ENCODE results near the gene LRRC56. TPM values are rescaled to one million over a fixed set of nuclear protein-coding genes. Genes with fewer than 3 reads are reported as not detected.
A peak's percentile ranks its signal among the peaks of the same experiment; 100 is the strongest.
"Not testable (repeated sequence)": the region's sequence is repeated elsewhere in the genome, so short reads cannot be mapped to it uniquely, and the experiment has no call there.

Gene LRRC56
- total RNA-seq, 4 donors from 2014 or later = 0.13 to 0.69 (median 0.20) TPM; not detected in 1

- TF ChIP-seq CTCF (IDR thresholded peaks at IDR 0.05) = no peak
- no peak for TF ChIP-seq POLR2AphosphoS5 (IDR thresholded peaks at IDR 0.05)
- no peak for TF ChIP-seq POLR2A (IDR thresholded peaks at IDR 0.05)
- TF ChIP-seq EP300 (IDR thresholded peaks at IDR 0.05) = no peak
- peaks cover 0 to 16% (median 3%) of the 10 kb centered on the region in 3 donors for H3K4me1 ChIP-seq
- 85 to 95% methylated on average over 7 to 10 of the region's 29 CpGs for WGBS, 2 donors (ENCODE audit: low coverage in 1 of 2)
- ATAC-seq = no peak
- no peak overlapping the region for H3K27ac ChIP-seq
- H3K36me3 ChIP-seq = peaks cover 0 to 62% of the 10 kb centered on the region in 2 donors
- no peak overlapping the region for H3K4me3 ChIP-seq
- peaks cover 0 to 9% (median 0%) of the 10 kb centered on the region in 3 donors for H3K9me3 ChIP-seq
- H3K27me3 ChIP-seq = no peaks in the 10 kb centered on the region
Observed at GRCh38 chr11:512761-513595, 24.3 kb upstream of the LRRC56 start.

- 80% methylated on average over 1 to 7 of the region's 10 CpGs for WGBS, 2 donors (ENCODE audit: low coverage in 1 of 2)
Observed at GRCh38 chr11:514606-515005, 22.7 kb upstream of the LRRC56 start.

GRCh38 chr11:515131-515530 lies 22.2 kb upstream of the LRRC56 start:
- Histone ChIP-seq H3K36me3 (peaks cover 0 to 47% of the 10 kb centered on the region in 2 donors), H3K27me3 (no peaks in the 10 kb centered on the region), H3K4me1 (peaks cover 0 to 12% (median 0%) of the 10 kb centered on the region in 3 donors), H3K27ac (no peak overlapping the region), H3K4me3 (no peak overlapping the region), H3K9me3 (peaks cover 0 to 9% (median 0%) of the 10 kb centered on the region in 3 donors)
- TF ChIP-seq CTCF (IDR thresholded peaks at IDR 0.05) (no peak), EP300 (IDR thresholded peaks at IDR 0.05) (no peak), POLR2A (IDR thresholded peaks at IDR 0.05) (no peak), POLR2AphosphoS5 (IDR thresholded peaks at IDR 0.05) (no peak)
- ATAC-seq = no peak
- WGBS, 2 donors (ENCODE audit: low coverage in 1 of 2) = 71% methylated on average over 1 of the region's 6 CpGs; no CpG with 5 or more reads in 1 of the 2 donors

More at GRCh38 chr11:514606-515005, 22.7 kb upstream of the LRRC56 start:
- Histone ChIP-seq H3K27me3 (no peaks in the 10 kb centered on the region), H3K27ac (no peak overlapping the region), H3K9me3 (peaks cover 0 to 9% (median 0%) of the 10 kb centered on the region in 3 donors), H3K36me3 (peaks cover 0 to 52% of the 10 kb centered on the region in 2 donors), H3K4me1 (peaks cover 0 to 12% (median 0%) of the 10 kb centered on the region in 3 donors), H3K4me3 (no peak overlapping the region)
- ATAC-seq = no peak
- TF ChIP-seq POLR2AphosphoS5 (IDR thresholded peaks at IDR 0.05) (no peak), CTCF (IDR thresholded peaks at IDR 0.05) (no peak), POLR2A (IDR thresholded peaks at IDR 0.05) (no peak), EP300 (IDR thresholded peaks at IDR 0.05) (no peak)

GRCh38 chr11:516400-516799 lies 20.9 kb upstream of the LRRC56 start:
- peaks cover 0 to 9% (median 0%) of the 10 kb centered on the region in 3 donors for H3K9me3 ChIP-seq
- no peak for ATAC-seq
- peaks cover 0 to 35% of the 10 kb centered on the region in 2 donors for H3K36me3 ChIP-seq
- TF ChIP-seq POLR2A (IDR thresholded peaks at IDR 0.05) (no peak), EP300 (IDR thresholded peaks at IDR 0.05) (no peak), CTCF (IDR thresholded peaks at IDR 0.05) (no peak), POLR2AphosphoS5 (IDR thresholded peaks at IDR 0.05) (no peak)
- peaks cover 0 to 12% (median 0%) of the 10 kb centered on the region in 3 donors for H3K4me1 ChIP-seq
- no peak overlapping the region for H3K4me3 ChIP-seq
- H3K27me3 ChIP-seq = no peaks in the 10 kb centered on the region
- no peak overlapping the region for H3K27ac ChIP-seq
- WGBS, 2 donors (ENCODE audit: low coverage in 1 of 2) = 83 to 100% methylated on average over 1 to 4 of the region's 4 CpGs

- Histone ChIP-seq H3K27ac (peak overlapping the region in 2 of 4 donors; percentile 81 to 87), H3K4me1 (peaks cover 0 to 12% (median 0%) of the 10 kb centered on the region in 3 donors), H3K36me3 (peaks cover 0 to 28% of the 10 kb centered on the region in 2 donors)
- H3K4me3 ChIP-seq, H3K27me3 ChIP-seq, ATAC-seq, H3K9me3 ChIP-seq: not testable (repeated sequence)
- WGBS, 2 donors (ENCODE audit: low coverage in 1 of 2) = 82% methylated on average over 6 of the region's 43 CpGs; no CpG with 5 or more reads in 1 of the 2 donors
Observed at GRCh38 chr11:516918-517685, 20.2 kb upstream of the LRRC56 start.

Data from gastroesophageal sphincter (tissue), 4 donors.